ENCODE data around the gene JAM3.
A peak's percentile ranks its signal among the peaks of the same experiment; 100 is the strongest.
"Not testable (repeated sequence)": the region's sequence is repeated elsewhere in the genome, so short reads cannot be mapped to it uniquely, and the experiment has no call there.

JAM3 gene

DNA sequence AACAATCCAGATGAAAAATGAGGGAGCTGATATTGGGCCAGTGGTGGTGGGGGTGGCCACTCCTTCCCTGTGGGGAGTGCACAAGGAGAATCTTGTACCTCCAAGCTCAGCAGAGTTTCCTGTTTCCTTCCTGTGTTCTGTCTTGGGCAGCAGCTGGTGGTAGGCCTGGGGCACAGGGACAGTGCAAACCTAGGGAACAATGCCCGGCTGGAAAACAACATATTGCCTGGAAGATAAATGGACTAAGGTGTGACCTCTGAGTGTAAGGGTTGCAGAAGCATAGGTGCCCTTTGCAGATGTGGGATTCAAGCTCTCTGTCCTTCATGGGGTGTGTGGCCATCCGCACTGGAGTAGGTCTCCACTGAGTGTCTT, 5.8 kb upstream of the JAM3 start:
- no peak for DNase-seq

GRCh38 chr11:134063991-134064747, 4.7 kb upstream of the JAM3 start:
- no peak for DNase-seq

DNA sequence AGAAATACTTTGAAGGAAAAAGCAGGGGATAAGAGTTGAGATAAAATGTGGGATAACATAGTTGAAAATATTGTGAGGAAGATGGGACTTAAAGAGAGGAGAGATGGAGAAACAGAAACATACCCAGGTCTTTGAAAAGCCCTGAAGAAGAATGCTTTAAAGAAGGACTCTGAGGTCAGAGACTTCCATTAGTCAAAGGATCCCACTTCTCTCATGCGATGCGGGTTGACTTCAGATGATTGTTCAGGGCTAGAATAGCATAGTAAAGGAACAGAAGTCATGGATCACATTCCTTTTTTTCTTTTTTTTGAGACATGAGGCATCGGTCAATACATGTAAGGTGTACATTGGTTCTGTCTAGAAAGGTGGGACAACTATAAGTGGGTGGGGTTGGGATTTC, 3.5 kb upstream of the JAM3 start:
- DNase-seq = no peak

GRCh38 chr11:134066943-134067885, 1.7 kb upstream of the JAM3 start:
- DNase-seq = no peak

DNA sequence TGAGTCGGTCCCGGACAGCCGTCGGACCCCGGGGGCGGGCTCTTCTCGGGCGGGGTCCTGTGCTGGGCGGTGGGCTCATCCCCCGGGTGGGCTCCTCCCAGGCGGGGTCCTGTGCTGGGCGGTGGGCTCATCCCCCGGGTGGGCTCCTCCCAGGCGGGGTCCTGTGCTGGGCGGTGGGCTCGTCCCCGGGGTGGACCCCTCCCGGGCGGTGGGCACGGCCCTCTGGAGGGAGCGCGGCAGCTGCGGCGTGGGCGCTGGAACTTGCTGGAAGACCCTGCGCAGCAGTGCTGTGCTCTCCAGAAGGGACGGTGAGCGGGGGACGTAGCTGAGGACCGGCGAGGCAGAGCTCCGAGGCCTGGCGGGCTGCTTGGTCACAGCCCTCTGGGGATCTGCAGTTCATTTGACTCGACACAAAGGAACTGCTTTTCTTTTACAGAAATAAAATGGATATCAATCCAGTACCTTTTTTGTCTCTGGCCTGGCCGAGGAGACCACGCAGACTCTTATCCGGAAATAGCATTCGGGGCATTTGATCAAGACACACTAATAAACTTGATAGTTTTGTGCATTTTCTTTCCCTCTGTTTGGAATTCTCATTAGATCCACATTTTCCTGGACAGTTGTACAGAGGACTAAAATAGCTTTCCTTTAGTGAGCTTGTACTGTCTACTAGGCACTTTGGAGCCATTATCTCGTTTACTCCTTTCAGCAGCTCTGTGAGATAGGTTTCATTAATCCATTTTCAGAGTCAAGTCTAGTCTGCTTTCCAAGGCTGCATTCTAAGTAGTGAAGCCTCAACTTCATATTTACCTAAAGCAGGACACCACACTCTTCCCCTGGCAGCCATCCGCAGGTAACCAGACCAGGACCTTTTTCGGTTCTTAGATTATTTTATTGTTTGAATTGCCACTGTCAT, 812 bp downstream of the JAM3 start:
- DNase-seq = no peak

GRCh38 chr11:134070342-134070845, 1.5 kb downstream of the JAM3 start:
- DNase-seq = no peak

DNA sequence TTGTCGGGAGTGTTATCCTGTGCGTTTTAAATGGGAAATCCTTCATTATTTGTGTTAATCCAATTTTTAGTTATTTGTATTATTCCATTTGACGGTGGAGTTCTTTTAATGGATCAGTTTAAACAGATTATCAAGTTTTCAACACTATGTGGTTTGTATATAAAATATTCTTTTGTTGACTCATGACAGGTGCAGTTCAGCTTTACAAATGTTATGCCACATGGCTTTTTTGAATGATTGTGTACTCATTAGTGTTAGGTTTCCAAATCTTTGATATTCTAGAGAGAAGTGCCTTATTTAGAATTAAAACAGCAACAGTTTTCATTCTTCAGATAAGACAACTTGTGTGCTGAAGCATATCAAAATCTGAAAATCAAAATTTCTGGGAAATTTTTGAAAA, 2.4 kb downstream of the JAM3 start:
- DNase-seq = no peak

DNA sequence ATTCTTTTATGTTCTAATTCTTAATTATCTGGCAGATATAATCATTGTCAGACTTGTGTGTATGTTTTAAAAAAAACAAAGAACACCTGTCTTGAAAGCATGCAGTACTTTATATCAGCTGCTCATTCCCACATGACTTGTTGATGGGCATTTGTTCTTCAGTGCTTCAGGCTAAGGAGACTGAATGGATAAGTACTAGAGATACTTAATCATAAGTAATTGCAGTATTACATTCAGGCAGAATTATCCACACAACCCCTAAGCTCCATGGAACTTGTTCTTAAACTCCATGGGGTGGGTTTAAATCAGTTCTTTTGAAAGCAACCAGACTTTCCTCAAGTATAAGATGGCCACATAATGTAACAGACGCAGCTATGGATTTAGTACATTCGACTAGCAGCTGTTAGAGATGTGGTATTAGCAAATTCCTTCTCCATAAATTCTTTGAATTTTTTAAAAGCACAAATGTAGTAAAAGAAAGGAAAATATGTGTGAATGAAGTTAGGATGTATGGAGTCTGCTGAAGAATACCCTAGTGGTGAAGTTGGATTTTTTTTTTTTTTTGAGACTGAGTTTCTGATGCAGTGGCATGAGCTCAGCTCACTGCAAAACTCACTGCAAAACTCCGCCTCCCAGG, 3.0 kb downstream of the JAM3 start:
- no peak for DNase-seq

GRCh38 chr11:134072844-134073243, 4.0 kb downstream of the JAM3 start:
- no peak for DNase-seq

DNA sequence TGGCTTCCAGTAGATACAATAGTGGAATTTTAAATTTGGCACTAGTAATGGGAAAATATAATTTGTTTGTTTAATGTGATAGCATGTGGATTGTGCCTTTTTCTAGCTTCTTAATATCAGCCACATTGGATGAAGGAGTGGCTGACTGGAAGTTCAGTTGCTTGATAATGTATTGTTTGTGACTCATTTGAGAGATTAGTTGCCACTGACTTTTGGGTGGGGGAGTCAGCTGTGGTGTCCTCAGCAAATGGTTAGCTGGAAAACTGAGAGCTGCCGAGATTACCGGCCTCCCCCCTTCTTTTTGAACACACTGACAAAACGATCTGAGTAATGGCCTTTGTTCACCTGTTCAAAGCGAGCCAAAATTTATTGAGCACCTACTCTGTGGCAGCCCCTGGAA, 5.5 kb downstream of the JAM3 start:
- no peak for DNase-seq

DNA sequence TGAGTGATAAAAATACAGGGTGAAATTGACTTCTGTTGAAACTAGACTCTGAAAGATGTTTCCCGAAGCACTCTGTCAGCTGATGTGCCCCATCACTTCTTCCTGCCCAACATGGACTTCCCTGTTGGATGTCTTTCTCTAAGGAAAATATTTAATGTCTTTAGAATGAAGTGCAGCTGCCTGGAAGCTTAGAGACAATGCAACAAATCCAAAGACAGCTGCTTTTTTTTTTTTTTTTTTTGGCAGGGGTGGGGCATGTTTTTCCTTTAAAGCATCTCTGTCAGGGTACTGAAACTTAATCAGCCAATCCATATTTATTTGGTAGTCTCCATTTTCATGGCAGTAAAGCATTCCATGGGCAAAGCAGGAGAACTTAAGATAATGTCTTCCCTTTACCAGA, 5.9 kb downstream of the JAM3 start:
- DNase-seq = no peak

DNA sequence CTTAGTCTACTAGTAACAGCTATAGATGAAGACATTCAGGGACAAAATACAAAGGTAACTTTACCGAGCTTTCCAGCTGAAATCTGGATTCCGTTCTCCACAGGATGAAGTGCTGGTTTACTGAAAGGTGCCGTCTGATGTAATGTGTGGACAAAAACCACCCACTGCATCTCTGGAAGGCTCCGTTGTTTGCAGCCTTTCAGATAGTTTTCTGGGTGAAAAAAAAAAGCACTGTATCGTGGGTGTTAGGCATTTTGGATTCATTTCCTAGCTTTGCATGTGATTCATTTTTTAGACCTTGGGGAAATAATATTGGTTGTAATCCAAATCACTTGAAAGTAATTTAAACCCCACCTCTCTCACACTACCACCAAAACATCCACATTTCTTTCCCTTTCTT, 10.4 kb downstream of the JAM3 start:
- DNase-seq = no peak

DNA sequence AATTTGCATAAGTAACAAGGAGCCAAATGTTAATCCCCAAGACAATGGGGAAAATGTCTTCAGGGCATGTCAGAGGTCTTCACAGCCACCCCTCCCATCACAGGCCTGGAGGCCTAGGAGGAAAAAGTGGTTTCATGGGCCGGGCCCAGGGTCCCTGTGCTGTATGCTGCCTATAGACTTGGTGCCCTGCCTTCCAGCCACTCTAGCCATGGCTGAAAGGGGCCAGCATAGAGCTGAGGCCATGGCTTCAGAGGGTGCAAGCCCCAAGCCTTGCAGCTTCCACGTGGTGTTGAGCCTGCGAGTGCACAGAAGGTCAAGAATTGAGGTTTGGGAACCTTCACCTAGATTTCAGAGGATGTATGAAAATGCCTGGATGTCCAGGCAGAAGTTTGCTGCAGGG, 12.4 kb downstream of the JAM3 start:
- not testable (repeated sequence) for DNase-seq

DNA sequence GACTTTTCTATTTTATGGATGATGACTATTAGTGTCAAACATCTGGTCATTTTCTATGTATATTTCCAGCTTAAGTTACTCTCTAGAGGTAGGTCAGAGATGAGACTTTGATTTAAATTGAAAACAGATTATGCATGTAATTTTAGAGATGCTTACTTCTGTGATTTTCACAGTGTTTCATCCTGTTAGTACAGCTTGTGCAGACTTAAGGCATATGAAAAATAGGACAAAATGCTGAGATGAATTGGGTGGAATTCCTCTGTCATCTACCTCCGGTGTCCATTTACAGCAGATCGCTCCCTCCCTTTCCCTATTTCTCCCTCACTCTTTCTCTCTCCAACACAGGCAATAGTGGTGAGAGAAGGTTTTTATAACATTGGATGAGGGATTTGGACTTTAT, 14.1 kb downstream of the JAM3 start:
- no peak for DNase-seq

DNA sequence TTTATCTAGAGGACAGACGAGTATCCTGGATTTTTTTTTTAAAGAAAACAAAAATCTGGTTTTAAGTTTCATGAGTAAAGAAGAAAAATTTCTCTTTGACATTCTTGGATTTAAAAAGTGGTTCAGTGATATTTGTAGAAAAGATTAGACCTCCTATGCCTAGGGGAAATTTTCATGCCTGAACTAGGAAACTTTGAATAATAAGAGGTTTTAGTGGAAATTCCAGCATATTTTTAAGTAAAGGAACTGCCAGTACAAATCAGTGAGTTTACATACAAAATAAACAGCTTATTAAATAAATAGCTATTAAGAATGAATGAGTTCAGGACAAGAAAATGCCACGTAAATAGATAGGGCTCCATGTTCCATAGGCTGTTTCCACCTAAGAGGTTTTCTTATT, 17.5 kb downstream of the JAM3 start:
- no peak for DNase-seq

DNA sequence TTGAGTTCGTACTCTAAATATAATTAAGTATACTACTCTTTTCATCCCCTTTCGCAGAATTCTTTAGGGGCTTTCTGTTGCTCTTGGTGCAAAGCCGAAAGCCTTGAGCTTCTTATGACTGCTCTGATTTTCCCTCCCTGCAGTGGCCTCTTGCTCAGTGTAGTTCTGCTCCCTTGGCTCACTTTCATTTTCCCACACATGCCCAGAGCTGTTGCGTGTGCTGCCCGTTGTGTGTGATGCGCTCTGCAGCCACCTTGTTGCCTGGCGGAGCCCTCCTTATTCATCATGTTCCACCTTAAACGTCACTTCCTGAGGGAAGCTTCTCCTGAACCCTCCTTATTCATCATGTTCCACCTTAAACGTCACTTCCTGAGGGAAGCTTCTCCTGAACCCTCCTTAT, 23.1 kb downstream of the JAM3 start:
- not testable (repeated sequence) for DNase-seq

GRCh38 chr11:134097166-134097565, 28.3 kb downstream of the JAM3 start:
- DNase-seq = no peak

- DNase-seq = peak in 1 of 2 experiments; percentile 1
Observed at GRCh38 chr11:134098566-134099184, 29.8 kb downstream of the JAM3 start.

DNA sequence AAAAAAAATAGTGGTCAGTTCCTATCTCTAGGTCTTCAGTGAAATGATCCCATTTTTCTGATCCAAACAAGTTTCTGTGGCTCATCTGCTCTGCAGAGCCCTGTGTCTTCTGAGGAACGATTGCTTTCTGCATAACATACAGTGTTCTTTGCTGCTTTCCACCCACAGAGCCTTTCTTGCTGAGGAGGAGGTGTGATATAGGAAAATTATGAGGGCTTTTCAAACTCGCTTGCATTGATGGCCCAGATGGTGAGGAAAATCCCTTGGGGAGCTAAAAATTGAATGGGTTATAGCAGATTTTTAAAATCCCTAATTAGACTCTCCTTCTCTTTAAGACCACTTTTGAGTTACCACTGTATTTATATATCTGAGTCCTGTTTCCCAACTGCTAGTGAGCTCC, 31.3 kb downstream of the JAM3 start:
- no peak for DNase-seq

DNA sequence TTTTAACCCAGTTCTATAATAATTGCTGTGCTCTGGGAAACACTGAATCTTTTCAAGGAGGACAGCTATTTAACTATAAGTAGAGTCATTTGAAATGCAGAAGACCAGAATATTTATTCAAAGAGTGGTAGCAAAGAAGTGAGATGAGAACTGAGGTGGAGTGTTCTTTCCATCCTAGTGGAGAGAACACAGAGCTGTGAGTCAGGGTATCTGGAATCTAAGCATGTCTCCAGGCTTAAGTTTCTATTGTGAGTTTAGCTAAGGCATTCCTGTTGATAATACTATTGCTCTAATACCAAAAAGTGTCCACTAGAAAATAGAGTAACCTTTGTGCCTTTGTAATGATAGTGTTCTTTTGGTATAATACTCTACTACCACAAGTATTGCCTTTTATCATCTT, 32.4 kb downstream of the JAM3 start:
- no peak for DNase-seq

DNA sequence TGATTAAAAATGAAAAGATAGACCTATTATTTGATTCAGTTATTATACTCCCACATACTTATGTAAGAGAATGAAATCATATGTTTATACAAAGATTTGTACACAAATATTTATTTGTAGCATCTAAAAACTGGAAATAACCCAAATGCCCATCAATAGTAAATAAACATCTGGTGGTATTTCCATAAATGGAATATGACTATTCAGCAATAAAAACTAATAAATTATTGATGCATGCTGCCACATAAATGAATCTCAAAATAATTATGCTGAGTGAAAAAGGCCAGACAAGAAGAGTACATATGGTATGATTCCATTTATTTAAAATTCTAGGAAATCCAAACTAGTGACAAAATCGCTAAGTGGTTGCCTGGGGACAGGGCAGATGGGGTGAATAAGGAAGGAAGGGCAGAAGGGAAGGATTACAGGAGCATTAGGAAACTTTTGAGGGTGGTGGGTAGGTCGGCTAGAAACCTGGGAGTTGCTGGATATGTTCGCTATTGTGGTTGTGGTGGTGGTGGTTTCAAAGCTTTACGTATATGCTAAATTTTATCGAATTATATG, 41.5 kb downstream of the JAM3 start:
- no peak for DNase-seq

GRCh38 chr11:134113787-134114186, 44.9 kb downstream of the JAM3 start:
- DNase-seq = not testable (repeated sequence)

All from AML-193 (cell line).